SU-DHL-6 (cell line): Measurements from ENCODE around the gene GPR63.

Experiments
- H2AFZ ChIP-seq: fragments of 200-600 bp; sonication (generic); 2 replicates; pipeline ENCODE4 v1.6.1; 2014; ENCODE audit warnings: low read depth, mild to moderate bottlenecking, moderate library complexity, mixed read lengths, antibody characterized with exemption, low read length; ENCODE audit not compliant: severe bottlenecking
- H3F3A ChIP-seq: fragments of 200-600 bp; shearing (Covaris generic); 2 replicates; pipeline ENCODE4 v1.6.0; 2016; ENCODE audit warnings: antibody characterized with exemption, mild to moderate bottlenecking; ENCODE audit not compliant: insufficient read depth
- H3K27ac ChIP-seq: fragments of 200-600 bp; sonication (generic); 2 replicates; pipeline ENCODE4 v1.5.1; 2016; ENCODE audit warnings: low read depth, mild to moderate bottlenecking, low read length, moderate library complexity, mixed read lengths
- H3K27me3 ChIP-seq: fragments of 200-600 bp; sonication (generic), shearing (Covaris generic); 2 replicates; pipeline ENCODE4 v1.6.0; 2014; ENCODE audit warnings: mild to moderate bottlenecking, low read length
- H3K36me3 ChIP-seq: fragments of 200-600 bp; sonication (generic); 2 replicates; pipeline ENCODE4 v1.6.1; 2014; ENCODE audit warnings: mild to moderate bottlenecking, low read length, mixed read lengths
- H3K4me2 ChIP-seq: fragments of 300-600, 200-600 bp; shearing (Covaris generic), sonication (generic); 2 replicates; pipeline ENCODE4 v1.6.0; 2014; ENCODE audit warnings: low read length, low read depth, mild to moderate bottlenecking; ENCODE audit not compliant: poor library complexity, severe bottlenecking
- H3K4me3 ChIP-seq: fragments of 200-600 bp; sonication (generic); 2 replicates; pipeline ENCODE4 v1.5.1; 2014; ENCODE audit warnings: antibody characterized with exemption, low read length, mild to moderate bottlenecking, mixed read lengths; ENCODE audit not compliant: insufficient read depth, poor library complexity, severe bottlenecking
- H3K79me2 ChIP-seq: fragments of 200-600 bp; sonication (generic); 2 replicates; pipeline ENCODE4 v1.6.1; 2014; ENCODE audit warnings: mild to moderate bottlenecking, low read length, moderate library complexity; ENCODE audit not compliant: insufficient read depth
- H3K9ac ChIP-seq: fragments of 200-600 bp; sonication (generic); 2 replicates; pipeline ENCODE4 v1.7.0; 2014; ENCODE audit warnings: mild to moderate bottlenecking, low read length
- H3K9me2 ChIP-seq: fragments of 200-600 bp; sonication (generic); replicated peaks from 2 replicates; pipeline ENCODE4 v1.6.1; 2014; ENCODE audit warnings: low read length; ENCODE audit not compliant: insufficient read depth
- H3K9me3 ChIP-seq: fragments of 200-600 bp; sonication (generic); 2 replicates; pipeline ENCODE4 v1.6.1; 2014; ENCODE audit warnings: low read length, mixed read lengths; ENCODE audit not compliant: insufficient read depth
- H4K20me1 ChIP-seq: fragments of 200-600 bp; sonication (generic); 2 replicates; pipeline ENCODE4 v1.6.1; 2014; ENCODE audit warnings: low read depth, mild to moderate bottlenecking, antibody characterized with exemption, low read length, moderate library complexity, mixed read lengths
- EZH2phosphoT487 ChIP-seq: fragments of 200-600 bp; sonication (generic), shearing (Covaris generic); conservative IDR thresholded peaks from 2 replicates; pipeline ENCODE4 v1.6.1; 2018; ENCODE audit warnings: mild to moderate bottlenecking, antibody characterized with exemption, low read length, moderate library complexity, mixed read lengths
- TF ChIP-seq, protein P1 (sequence below): fragments of 200-600 bp; sonication (generic); IDR thresholded peaks from one replicate; pipeline ENCODE4 v1.5.1; 2017; ENCODE audit warnings: antibody characterized with exemption, mild to moderate bottlenecking, low read length, moderate library complexity; ENCODE audit not compliant: insufficient read depth, poor library complexity, severe bottlenecking

GPR63 gene

DNA sequence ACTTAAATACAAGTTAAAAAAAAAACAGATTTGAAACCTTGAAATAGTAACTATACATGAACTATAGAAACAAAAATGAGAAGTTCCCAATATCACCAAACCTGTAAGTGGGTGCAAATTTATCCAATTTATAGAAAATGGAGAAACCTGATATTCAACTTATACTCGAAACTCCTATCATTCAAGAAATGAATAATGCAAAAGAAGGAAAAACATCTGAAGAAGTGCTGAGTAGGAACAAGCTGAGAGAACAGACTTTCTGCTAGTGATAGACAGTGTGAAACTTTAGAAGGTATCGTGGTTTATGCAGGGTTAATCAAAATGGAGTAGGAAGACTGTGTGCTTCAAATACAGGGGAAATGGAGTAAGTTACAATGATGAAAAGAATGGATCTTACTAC is 4.5 kb downstream of the GPR63 start:
- Histone ChIP-seq H3K27ac (no peak overlapping the region), H3K79me2 (no peaks in the 10 kb centered on the region), H3K9me2 (no peaks in the 10 kb centered on the region), H3K36me3 (no peaks in the 10 kb centered on the region), H3K4me3 (no peak overlapping the region), H3K4me2 (no peak overlapping the region), H3K27me3 (no peaks in the 10 kb centered on the region), H2AFZ (no peak overlapping the region), H4K20me1 (no peaks in the 10 kb centered on the region), H3K9ac (no peak overlapping the region), H3F3A (no peaks in the 10 kb centered on the region), H3K9me3 (no peaks in the 10 kb centered on the region)
- no peak for TF ChIP-seq EZH2phosphoT487
- TF ChIP-seq, protein P1, sequence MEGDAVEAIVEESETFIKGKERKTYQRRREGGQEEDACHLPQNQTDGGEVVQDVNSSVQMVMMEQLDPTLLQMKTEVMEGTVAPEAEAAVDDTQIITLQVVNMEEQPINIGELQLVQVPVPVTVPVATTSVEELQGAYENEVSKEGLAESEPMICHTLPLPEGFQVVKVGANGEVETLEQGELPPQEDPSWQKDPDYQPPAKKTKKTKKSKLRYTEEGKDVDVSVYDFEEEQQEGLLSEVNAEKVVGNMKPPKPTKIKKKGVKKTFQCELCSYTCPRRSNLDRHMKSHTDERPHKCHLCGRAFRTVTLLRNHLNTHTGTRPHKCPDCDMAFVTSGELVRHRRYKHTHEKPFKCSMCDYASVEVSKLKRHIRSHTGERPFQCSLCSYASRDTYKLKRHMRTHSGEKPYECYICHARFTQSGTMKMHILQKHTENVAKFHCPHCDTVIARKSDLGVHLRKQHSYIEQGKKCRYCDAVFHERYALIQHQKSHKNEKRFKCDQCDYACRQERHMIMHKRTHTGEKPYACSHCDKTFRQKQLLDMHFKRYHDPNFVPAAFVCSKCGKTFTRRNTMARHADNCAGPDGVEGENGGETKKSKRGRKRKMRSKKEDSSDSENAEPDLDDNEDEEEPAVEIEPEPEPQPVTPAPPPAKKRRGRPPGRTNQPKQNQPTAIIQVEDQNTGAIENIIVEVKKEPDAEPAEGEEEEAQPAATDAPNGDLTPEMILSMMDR, result no peak

DNA sequence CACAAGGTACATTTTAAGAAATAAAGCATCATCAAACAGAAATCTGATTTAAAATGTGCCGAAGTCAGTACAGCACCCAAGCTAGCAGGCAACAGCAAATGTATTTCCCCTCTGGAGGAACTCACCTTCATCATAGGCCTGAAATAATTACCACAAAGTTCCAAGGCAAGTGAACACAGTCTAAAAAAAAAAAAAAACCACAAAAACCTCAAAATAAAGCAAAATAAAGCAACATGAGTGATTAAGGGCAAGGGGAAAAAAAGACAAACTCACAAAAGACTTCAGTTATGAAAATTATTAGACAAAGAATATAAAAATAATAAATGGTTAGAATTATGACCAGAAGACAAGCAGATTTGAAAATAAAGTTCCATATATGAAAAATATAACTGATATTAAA is 10.4 kb downstream of the GPR63 start:
- Histone ChIP-seq H3K79me2 (no peaks in the 10 kb centered on the region), H3K27me3 (no peaks in the 10 kb centered on the region), H2AFZ (no peak overlapping the region), H4K20me1 (0 out of 2 replicates have a peak, but pooled peaks cover 2% of the 10 kb centered on the region), H3K4me2 (no peak overlapping the region), H3K9ac (no peak overlapping the region), H3F3A (no peaks in the 10 kb centered on the region), H3K9me2 (no peaks in the 10 kb centered on the region), H3K36me3 (no peaks in the 10 kb centered on the region), H3K27ac (no peak overlapping the region), H3K9me3 (no peaks in the 10 kb centered on the region), H3K4me3 (no peak overlapping the region)
- TF ChIP-seq EZH2phosphoT487, result no peak
- TF ChIP-seq, protein P1, result no peak

DNA sequence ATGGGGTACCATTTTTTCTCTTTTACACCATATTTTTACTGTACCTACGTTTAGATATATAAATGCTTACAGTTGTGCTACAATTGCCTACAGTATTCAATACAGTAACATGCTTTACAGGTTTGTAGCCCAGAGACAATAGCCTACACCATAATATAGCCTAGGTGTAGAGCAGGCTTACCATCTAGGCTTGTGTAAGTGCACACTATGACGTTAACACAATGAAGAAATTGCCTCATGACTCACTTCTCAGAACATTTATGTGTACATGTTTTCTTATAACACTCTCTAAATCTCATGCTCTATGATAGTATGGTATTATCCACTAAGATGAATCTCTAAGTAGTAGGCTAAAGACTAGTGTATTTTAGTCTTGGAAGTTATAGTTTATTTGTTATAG is 13.5 kb downstream of the GPR63 start:
- no peak overlapping the region for H3K4me3 ChIP-seq
- H3K9me2 ChIP-seq, result no peaks in the 10 kb centered on the region
- no peak overlapping the region for H3K9ac ChIP-seq
- no peaks in the 10 kb centered on the region for H3K36me3 ChIP-seq
- no peak overlapping the region for H2AFZ ChIP-seq
- H3F3A ChIP-seq, result no peaks in the 10 kb centered on the region
- H3K79me2 ChIP-seq, result no peaks in the 10 kb centered on the region
- no peak overlapping the region for H3K27ac ChIP-seq
- no peaks in the 10 kb centered on the region for H3K27me3 ChIP-seq
- 0 out of 2 replicates have a peak, but pooled peaks cover 2% of the 10 kb centered on the region for H4K20me1 ChIP-seq
- TF ChIP-seq EZH2phosphoT487, result no peak
- TF ChIP-seq, protein P1, result no peak
- H3K9me3 ChIP-seq, result no peaks in the 10 kb centered on the region
- no peak overlapping the region for H3K4me2 ChIP-seq
